HEK293 (cell line): Measurements from ENCODE around the gene UGT1A8.

ENCODE experiments used
- CTCF ChIA-PET: fragments of 350-600 bp; formaldehyde crosslinking; extraction: SDS; loops from one replicate; lab custom pipeline; 2021; ENCODE audit warnings: antibody characterized with exemption; lab: Yijun Ruan, JAX
- POLR2A ChIA-PET: fragments of 300-600 bp; formaldehyde crosslinking; extraction: SDS; loops from one replicate; lab custom pipeline; 2020; ENCODE audit warnings: antibody characterized with exemption, inconsistent platforms; lab: Yijun Ruan, JAX
- H3K27ac ChIP-seq: fragments of 200-500 bp; sonication (Bioruptor generic); 2 replicates; pipeline ENCODE4 v1.5.1; 2014; ENCODE audit warnings: low read depth, low read length, control low read depth, inconsistent platforms; ENCODE audit errors: extremely low read depth
- H3K36me3 ChIP-seq, 2 experiments: fragments of 200-500 bp in 1 of 2; sonication (Bioruptor generic) in 1 of 2; 1 replicate in 1 of 2; 2 replicates in 1 of 2; pipeline ENCODE4 v1.5.1; 2014 to 2017; ENCODE audit warnings: inconsistent platforms in 2 of 2, low read length in 2 of 2; ENCODE audit not compliant: control insufficient read depth in 2 of 2, insufficient read depth in 1 of 2
- H3K4me1 ChIP-seq: fragments of 200-500 bp; sonication (Bioruptor generic); 2 replicates; pipeline ENCODE4 v1.5.1; 2014; ENCODE audit warnings: mild to moderate bottlenecking, low read length, inconsistent platforms; ENCODE audit not compliant: control insufficient read depth, insufficient read depth
- H3K4me3 ChIP-seq: 2 replicates; pipeline ENCODE4 v1.5.1; 2011; ENCODE audit warnings: low read depth, mild to moderate bottlenecking, control low read depth, low read length, moderate library complexity
- H3K9me3 ChIP-seq: fragments of 200-500 bp; sonication (Bioruptor generic); 2 replicates; pipeline ENCODE4 v1.5.1; 2014; ENCODE audit warnings: low read depth, low read length, inconsistent platforms; ENCODE audit not compliant: control insufficient read depth, insufficient read depth
- FEZF1 ChIP-seq: fragments of 450-650 bp; formaldehyde crosslinking; IDR thresholded peaks from 2 replicates; pipeline ENCODE4 v1.5.1; 2016; ENCODE audit warnings: missing biosample characterization, missing genetic modification characterization
- GLIS1 ChIP-seq: fragments of 450-650 bp; formaldehyde crosslinking; IDR thresholded peaks from 2 replicates; pipeline ENCODE4 v1.5.1; 2016; ENCODE audit warnings: missing biosample characterization, missing genetic modification characterization
- MZF1 ChIP-seq: fragments of 450-650 bp; formaldehyde crosslinking; IDR thresholded peaks from 2 replicates; pipeline ENCODE4 v1.5.1; 2017; ENCODE audit warnings: missing biosample characterization, missing genetic modification characterization, borderline replicate concordance
- OSR2 ChIP-seq: fragments of 450-650 bp; formaldehyde crosslinking; IDR thresholded peaks from 2 replicates; pipeline ENCODE4 v1.5.1; 2016; ENCODE audit warnings: missing biosample characterization, missing genetic modification characterization
- ZBTB1 ChIP-seq: fragments of 450-650 bp; formaldehyde crosslinking; IDR thresholded peaks from 2 replicates; pipeline ENCODE4 v1.5.1; 2016; ENCODE audit warnings: missing biosample characterization, missing genetic modification characterization
- ZBTB7A ChIP-seq: fragments of 450-650 bp; formaldehyde crosslinking; IDR thresholded peaks from 2 replicates; pipeline ENCODE4 v1.5.1; 2016; ENCODE audit warnings: low read depth, missing biosample characterization, missing genetic modification characterization
- ZNF146 ChIP-seq: fragments of 450-650 bp; formaldehyde crosslinking; IDR thresholded peaks from 2 replicates; pipeline ENCODE4 v1.5.1; 2016; ENCODE audit warnings: missing biosample characterization, missing genetic modification characterization
- ZNF211 ChIP-seq: fragments of 450-650 bp; formaldehyde crosslinking; IDR thresholded peaks from 2 replicates; pipeline ENCODE4 v1.5.1; 2016; ENCODE audit warnings: low read depth, missing biosample characterization, missing genetic modification characterization
- ZNF266 ChIP-seq: fragments of 450-650 bp; formaldehyde crosslinking; IDR thresholded peaks from 2 replicates; pipeline ENCODE4 v1.5.1; 2016; ENCODE audit warnings: missing biosample characterization, missing genetic modification characterization, low read depth
- ZNF394 ChIP-seq: fragments of 450-650 bp; formaldehyde crosslinking; IDR thresholded peaks from 2 replicates; pipeline ENCODE4 v1.5.1; 2016; ENCODE audit warnings: missing biosample characterization, missing genetic modification characterization, mild to moderate bottlenecking, moderate library complexity, borderline replicate concordance
- ZNF416 ChIP-seq: fragments of 450-650 bp; formaldehyde crosslinking; IDR thresholded peaks from 2 replicates; pipeline ENCODE4 v1.5.1; 2016; ENCODE audit warnings: missing biosample characterization, missing genetic modification characterization
- ZNF433 ChIP-seq: fragments of 450-650 bp; formaldehyde crosslinking; IDR thresholded peaks from 2 replicates; pipeline ENCODE4 v1.5.1; 2016; ENCODE audit warnings: missing biosample characterization, missing genetic modification characterization, low read depth
- ZNF701 ChIP-seq: fragments of 450-650 bp; formaldehyde crosslinking; IDR thresholded peaks from 2 replicates; pipeline ENCODE4 v1.5.1; 2016; ENCODE audit warnings: missing biosample characterization, missing genetic modification characterization
- ZSCAN23 ChIP-seq: fragments of 450-650 bp; formaldehyde crosslinking; IDR thresholded peaks from 2 replicates; pipeline ENCODE4 v1.5.1; 2016; ENCODE audit warnings: missing biosample characterization, missing genetic modification characterization
- TF ChIP-seq, protein P1 (sequence below): fragments of 450-650 bp; formaldehyde crosslinking; IDR thresholded peaks from 2 replicates; pipeline ENCODE4 v1.5.1; 2016; ENCODE audit warnings: missing biosample characterization, missing genetic modification characterization

The UGT1A8 gene

DNA sequence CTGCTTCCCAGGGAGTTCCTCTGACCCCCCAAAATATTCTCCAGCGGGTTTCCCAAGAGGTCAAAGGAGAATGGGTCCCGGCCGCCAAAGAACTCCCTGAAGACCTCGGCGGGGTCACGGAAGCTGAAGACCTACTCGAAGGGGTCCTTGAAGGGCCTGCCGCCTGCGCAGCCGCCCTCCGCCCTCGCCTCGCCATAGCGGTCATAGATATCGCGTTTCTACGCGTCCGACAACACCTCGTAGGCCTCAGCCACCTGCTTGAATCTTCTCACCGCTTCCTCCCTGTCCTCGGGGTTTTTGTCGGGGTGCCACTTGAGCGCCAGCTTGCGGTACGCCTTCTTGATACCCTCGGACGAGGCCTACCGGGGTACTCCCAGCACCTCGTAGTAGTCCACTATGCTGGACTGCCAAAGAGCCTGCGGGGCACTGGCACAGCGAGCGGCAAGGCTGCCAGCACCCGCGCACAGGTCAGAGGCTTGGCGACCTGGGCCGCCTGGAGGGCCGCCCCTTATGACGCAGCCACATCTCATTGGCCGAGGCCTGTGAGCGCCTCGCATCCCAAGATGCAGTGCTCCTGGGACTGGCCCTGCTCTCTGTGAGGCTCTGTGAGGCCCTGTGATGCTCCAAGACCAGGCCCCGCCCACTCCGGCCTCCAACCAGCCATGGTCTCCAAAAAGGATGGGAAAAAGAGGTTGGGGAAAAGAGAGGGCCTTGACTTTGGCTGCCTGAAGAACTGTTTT lies 137.6 kb downstream of the UGT1A8 start:
- CTCF ChIA-PET: no interaction called here
- H3K36me3 ChIP-seq: no peaks in the 10 kb centered on the region
- H3K9me3 ChIP-seq: no peaks in the 10 kb centered on the region
- H3K4me3 ChIP-seq: no peak overlapping the region
- no peaks in the 10 kb centered on the region for H3K4me1 ChIP-seq
- POLR2A ChIA-PET: no interaction called here
- TF ChIP-seq ZBTB7A (tag by site-specific recombination) (no peak), ZSCAN23 (tag by site-specific recombination) (no peak), ZNF701 (no peak), ZNF394 (no peak), OSR2 (tag by site-specific recombination) (no peak), GLIS1 (tag by site-specific recombination) (no peak), ZBTB1 (tag by site-specific recombination) (no peak)
- TF ChIP-seq, all 188 proteins: peak for 0
- no peak overlapping the region for H3K27ac ChIP-seq

DNA sequence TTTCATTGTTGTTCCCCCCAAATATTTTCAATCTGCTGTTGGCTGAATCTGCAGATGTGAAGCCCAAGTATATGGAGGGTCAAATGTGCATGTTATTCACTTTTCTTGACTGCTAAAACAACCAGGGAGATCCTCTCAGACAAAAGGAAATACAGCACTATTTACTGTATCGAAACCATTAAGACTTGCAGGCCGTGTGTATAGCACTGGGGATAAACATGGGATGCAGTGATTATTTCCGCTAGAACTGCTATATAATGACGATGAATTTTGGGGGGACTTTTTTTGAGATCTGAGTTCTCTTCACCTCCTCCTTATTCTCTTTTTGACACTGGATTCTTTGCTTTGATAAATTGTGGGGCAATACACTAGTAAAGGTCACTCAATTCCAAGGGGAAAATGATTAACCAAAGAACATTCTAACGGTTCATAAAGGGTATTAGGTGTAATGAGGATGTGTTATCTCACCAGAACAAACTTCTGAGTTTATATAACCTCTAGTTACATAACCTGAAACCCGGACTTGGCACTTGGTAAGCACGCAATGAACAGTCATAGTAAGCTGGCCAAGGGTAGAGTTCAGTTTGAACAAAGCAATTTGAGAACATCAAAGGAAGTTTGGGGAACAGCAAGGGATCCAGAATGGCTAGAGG lies 139.1 kb downstream of the UGT1A8 start:
- Histone ChIP-seq H3K4me3 (no peak overlapping the region), H3K4me1 (no peaks in the 10 kb centered on the region), H3K9me3 (no peaks in the 10 kb centered on the region), H3K27ac (no peak overlapping the region)
- CTCF ChIA-PET: no interaction called here
- POLR2A ChIA-PET: no interaction called here
- TF ChIP-seq ZNF416 (tag by site-specific recombination) (no peak), MZF1 (tag by site-specific recombination) (no peak)
- TF ChIP-seq, protein P1, sequence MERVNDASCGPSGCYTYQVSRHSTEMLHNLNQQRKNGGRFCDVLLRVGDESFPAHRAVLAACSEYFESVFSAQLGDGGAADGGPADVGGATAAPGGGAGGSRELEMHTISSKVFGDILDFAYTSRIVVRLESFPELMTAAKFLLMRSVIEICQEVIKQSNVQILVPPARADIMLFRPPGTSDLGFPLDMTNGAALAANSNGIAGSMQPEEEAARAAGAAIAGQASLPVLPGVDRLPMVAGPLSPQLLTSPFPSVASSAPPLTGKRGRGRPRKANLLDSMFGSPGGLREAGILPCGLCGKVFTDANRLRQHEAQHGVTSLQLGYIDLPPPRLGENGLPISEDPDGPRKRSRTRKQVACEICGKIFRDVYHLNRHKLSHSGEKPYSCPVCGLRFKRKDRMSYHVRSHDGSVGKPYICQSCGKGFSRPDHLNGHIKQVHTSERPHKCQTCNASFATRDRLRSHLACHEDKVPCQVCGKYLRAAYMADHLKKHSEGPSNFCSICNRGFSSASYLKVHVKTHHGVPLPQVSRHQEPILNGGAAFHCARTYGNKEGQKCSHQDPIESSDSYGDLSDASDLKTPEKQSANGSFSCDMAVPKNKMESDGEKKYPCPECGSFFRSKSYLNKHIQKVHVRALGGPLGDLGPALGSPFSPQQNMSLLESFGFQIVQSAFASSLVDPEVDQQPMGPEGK (tag by site-specific recombination): no peak
- TF ChIP-seq, all 188 proteins: peak for 0
- H3K36me3 ChIP-seq: no peaks in the 10 kb centered on the region

DNA sequence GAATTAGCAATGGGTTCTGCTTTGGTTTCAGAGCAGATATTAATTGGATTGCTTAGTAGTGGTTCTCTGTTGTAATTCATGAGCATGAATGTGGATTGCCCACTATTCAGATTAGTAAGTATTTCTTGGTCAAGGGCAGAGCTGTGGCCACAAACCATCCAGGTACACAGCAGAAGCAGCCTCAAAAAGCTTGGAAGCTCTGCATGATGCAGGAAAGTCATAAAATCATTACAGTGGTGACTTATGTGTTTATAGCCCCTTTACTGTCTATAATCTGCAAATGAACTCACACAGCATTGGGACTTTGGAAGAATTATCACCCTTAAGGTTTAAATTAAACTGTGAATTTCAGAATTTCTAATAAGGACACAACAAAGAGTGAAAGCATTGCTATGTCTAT lies 140.7 kb downstream of the UGT1A8 start:
- Histone ChIP-seq H3K9me3 (no peaks in the 10 kb centered on the region), H3K4me3 (no peak overlapping the region), H3K4me1 (no peaks in the 10 kb centered on the region), H3K36me3 (no peaks in the 10 kb centered on the region), H3K27ac (no peak overlapping the region)
- POLR2A ChIA-PET: no interaction called here
- TF ChIP-seq ZNF146 (tag by site-specific recombination) (no peak), FEZF1 (no peak)
- CTCF ChIA-PET: no interaction called here

DNA sequence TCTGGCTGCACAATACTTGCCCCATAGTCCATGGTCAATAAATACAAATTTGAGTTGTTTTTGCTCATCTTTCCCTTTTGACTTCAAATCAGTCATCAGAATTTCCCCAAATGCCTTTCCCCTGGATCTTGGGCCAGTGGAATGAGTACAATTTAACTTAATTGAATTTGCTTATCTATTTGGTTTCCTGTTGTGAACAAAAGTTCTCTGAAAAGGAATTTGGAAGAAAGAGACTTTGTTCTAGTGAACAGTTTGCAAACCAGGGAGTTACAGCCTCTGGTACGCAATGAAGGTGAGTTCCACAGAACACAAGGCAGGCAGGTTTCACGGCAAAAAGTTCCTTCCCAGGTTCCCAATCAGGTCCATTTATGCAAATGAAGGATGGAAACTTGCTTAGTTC lies 141.4 kb downstream of the UGT1A8 start:
- H3K4me1 ChIP-seq: no peaks in the 10 kb centered on the region
- ChIA-PET POLR2A (no interaction called here), CTCF (no interaction called here)
- H3K36me3 ChIP-seq: no peaks in the 10 kb centered on the region
- H3K9me3 ChIP-seq: no peaks in the 10 kb centered on the region
- no peak for TF ChIP-seq GLIS1 (tag by site-specific recombination)
- TF ChIP-seq ZNF433 (tag by site-specific recombination): no peak
- TF ChIP-seq ZNF211 (tag by site-specific recombination): no peak
- TF ChIP-seq ZNF266 (tag by site-specific recombination): no peak
- no peak overlapping the region for H3K27ac ChIP-seq
- H3K4me3 ChIP-seq: no peak overlapping the region
